GM11168 (cell line): ENCODE measurements around the gene LIF.

Source experiments
- in situ Hi-C: fragments of 300-500 bp; cut with MboI; formaldehyde crosslinking; loops from one replicate; pipeline ENCODE4 v1.12.0; 2022; ENCODE audit warnings: low sequenced_read_pairs; ENCODE audit not compliant: unreplicated experiment

The LIF gene

GRCh38 chr22:30285176-30285845 is 38.8 kb upstream of the LIF start:
- in situ Hi-C loops = loop anchor here (5.0 kb wide), 1 partner anchor 102 kb away; the partner anchor contains the start of gene RNF215

DNA sequence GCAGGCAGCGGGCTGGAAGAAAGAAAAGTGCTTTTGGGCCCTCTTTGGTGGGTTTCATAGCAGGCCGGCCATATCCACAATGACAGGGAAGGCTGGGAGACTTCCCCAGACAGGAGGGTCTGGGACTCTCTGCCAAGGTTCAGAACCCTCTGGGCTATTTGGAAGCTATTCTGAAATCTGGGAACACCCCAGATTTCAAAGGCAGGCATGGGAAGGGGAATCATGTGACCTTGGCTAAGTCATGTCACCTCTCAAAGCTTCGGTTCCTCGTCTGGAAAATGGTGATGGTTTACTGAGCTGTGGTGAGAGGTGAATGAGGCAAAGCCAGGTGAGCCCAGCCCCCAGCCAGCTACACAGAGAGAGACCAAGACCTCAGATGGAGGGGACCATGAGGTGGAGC is 38.1 kb upstream of the LIF start:
- in situ Hi-C loops = loop anchor here (5.0 kb wide), 1 partner anchor 103 kb away; the partner anchor contains the start of gene RNF215

- in situ Hi-C loops = no loop called here
These were observed 37.6 kb upstream of the LIF start for GRCh38 chr22:30284172-30284571.

GRCh38 chr22:30283342-30283741 is 36.8 kb upstream of the LIF start:
- in situ Hi-C loops = no loop called here

GRCh38 chr22:30282616-30283046 is 36.1 kb upstream of the LIF start:
- in situ Hi-C loops = no loop called here

DNA sequence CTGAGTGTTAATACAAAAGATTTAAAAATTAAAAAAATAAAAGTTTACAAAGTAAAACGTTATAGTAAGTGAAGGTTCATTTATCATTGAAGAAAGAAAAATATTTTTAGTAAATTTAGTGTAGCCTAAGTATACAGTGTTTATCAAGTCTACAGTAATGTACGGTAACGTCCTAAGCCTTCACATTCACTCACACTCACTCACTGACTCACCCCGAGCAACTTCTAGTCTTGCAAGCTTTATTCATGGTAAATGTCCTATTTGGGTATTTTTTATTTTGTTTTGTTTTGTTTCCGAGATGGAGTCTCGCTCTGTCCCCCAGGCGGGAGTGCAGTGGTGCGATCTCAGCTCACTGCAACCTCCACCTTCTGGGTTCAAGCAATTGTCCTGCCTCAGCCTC is 33.9 kb upstream of the LIF start:
- in situ Hi-C loops = no loop called here

GRCh38 chr22:30279932-30280331 is 33.4 kb upstream of the LIF start:
- in situ Hi-C loops = no loop called here

DNA sequence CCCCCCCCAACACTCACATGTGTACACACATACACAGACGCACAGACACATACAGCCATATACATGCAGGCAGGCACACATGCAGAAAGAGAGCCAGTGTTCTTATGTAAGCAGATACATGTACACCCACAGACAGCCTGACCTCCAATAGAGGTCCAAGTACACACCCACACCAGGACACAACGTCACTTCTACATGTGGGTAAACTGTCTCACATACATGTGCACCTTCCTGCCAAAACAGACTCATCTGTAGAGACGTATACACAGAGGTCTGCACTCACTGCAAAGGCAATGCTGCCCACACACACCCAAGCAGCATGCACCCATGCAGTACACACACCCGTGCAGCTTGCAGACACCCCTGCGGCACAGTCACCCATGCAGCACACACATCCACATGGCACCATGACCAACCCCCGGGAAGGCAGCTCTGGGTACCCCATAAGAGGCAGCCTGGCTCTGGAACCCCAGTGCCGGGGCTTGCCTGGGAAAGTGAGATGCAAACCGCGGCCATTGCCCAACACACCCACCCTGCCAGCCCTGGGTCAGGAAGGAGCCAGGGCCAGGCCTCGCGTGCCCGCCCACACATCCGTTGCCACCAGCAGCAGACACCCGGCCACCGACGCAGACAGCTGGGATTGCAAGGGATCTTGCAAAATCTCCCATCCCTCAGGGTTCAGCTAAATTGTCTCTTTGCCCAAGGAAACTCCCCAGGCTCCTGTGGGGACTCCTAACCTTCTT is 32.7 kb upstream of the LIF start:
- in situ Hi-C loops = no loop called here

DNA sequence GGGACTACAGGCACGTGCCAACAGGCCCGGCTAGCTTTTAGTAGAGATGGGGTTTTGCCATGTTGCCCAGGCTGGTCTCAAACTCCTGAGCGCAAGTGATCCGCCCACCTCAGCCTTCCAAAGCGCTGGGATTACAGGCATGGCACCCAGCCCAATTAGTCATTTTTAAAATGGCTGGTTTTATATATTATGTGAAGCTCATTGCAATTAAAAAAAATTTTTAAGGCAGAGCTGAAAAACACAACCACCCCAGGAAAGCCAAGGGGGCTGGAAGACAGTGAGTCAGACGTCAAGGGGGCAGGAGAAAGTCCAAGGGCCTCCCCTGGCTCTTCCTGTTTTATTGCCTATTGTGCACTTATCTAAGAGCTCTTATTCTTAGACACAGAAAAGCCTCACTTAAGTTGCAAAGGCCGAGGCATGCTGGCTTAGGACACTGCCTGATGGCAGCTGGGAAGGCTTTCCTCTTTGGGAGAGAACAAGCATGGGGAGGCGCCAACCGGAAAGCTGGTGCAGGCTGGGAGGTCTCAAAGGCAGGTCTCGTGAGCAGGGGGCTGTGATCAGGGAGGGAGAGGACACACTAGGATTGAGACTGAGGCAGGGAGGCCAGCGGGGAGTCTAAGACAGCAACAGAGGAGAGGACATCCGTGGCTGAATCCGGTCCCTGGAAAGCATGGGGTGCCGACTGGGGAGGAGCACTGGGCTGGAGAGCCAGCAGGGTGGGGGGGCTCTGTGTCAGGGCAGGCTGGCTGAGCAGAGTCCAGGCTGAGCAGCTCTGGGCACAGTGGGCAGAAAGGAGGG is 31.2 kb upstream of the LIF start:
- in situ Hi-C loops = no loop called here

DNA sequence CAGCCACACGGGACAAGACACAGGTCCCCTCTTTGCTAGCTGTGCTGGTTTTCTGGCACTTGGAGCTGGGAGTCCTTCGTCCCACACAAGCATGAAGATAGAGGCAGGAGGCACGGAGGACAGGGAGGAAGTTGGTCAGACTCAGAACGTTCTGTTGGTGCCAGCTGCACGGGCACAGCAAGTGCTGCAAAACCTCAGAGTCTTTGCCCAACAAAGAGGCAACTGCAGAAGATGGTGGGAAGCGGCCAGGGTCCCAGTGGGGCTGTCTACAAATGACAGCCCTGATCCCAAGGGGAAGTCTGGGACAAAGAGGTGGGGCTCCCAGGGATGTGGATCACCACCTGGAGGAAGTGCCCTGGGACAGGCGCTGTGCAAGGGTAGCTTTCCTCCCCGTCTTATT is 29.5 kb upstream of the LIF start:
- in situ Hi-C loops = no loop called here

- in situ Hi-C loops = no loop called here
These were observed 29.1 kb upstream of the LIF start for GRCh38 chr22:30275625-30276024.

DNA sequence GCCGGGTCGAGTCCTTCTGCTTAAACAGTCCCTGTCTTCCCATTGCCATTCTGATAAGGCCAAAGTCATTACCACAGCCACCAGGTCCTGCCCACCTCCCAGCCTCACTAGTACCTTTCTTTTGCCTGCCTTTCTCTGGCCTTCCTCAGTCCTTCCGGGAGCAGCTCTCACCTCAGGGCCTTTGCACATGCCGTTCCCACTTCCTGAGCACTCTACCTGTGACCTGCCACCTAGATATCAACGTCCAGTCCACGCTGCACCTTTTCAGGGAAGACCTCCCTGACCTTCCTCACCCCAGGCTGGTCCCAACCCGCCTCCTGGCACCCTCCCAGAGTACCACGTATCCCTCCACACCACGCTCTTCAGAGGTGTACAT is 27.9 kb upstream of the LIF start:
- in situ Hi-C loops = no loop called here

DNA sequence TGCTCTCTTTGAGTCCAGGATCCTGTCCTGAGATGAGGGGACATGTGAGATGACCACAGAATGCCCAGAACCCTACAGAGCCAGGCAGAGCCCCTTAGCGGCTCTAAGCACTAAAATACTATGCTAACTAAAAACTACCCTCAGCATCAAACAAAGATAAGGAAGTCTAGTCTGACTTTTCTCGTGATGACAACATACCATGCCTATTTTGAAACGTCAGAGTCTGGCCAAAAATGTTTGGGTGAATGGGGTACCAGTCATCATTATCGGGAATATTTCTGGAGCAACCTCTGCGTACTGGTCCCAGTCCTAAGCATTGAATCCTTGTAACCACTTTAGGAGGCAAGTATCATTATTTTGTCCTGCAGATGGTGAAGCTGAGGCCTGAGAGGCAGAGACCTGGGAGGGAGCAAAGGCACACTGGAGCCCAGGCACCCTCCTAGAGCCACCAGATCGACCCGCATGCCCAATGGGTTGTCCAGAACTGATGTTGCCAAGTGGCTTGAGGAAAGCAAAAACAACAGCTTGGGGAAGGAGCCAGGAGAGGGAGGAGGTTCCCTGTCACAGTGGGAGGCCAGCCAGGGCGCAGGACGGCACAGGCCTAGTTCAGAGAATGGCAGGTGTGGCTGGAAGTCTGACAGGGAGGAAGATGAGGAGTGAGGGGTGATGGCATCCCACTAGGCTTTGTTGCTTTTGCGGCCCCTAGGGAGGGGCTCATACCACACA is 27.3 kb upstream of the LIF start:
- in situ Hi-C loops = no loop called here

GRCh38 chr22:30272781-30273601 is 26.4 kb upstream of the LIF start:
- in situ Hi-C loops = no loop called here

- in situ Hi-C loops = no loop called here
These were observed 24.3 kb upstream of the LIF start for GRCh38 chr22:30270832-30271231.

DNA sequence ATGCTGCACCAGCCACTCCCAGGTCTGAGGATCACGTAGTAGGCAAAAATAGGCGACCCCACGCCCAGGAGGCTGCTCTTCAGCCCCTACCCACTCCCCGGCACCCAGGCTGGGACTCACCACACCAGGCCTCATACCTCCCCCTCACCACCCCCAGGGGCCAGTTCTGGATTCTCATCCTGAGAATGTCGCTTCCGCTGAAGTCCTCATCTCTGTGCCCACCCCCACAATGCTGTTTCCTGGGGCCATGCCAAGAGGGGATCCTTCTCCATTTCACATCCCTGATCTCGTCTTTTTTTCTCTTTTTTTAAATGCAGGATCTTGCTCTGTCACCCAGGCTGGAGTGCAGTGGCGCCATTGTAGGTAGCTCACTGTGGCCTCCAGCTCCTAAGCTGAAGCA is 21.8 kb upstream of the LIF start:
- in situ Hi-C loops = loop anchor here (10.0 kb wide), 1 partner anchor 164 kb away; no protein-coding TSS in a partner anchor

DNA sequence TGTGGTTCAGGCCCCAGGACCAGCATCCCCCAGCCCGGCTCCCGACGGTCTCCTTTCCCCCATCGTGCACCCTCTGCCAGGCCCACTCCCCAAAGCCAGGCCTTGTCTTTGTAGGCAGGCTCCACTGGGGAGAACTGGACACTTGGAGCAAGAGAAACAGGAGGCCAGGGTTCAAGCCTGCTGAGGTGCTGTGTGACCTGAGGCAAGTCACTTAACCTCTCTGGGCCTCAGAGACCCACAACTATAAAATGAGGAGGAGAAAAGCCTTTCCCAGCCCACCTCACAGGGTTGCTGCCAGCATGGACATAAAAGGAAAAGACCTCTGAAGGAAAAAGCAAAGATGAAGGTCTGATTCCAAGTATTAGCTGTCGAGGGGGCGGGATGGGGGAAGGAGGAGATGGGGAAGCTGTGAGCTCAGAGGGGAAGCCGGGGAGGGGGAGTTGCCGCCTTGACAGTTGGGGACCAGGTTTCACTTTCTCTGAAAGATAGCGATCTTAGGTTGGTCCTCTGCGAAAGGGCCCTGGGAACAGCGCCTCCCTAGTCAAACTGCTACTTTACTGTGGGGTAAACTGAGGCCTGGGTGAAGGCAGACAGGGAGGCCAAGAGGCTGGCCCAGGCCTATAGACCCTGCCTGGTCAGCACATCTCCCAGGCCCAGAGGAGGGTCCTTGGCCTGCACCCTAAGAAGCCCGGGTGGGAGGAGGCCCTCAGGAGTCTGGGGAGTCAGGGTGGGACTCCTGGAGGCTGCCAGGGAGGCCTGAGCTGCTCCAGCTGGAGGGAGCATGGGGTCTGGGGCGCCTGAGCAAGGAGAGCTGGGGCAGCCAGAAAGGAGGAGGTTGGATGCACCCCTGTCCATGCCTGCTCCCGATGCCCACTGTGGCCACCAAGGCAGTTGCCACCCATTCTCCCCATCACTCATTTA is 21.1 kb upstream of the LIF start:
- in situ Hi-C loops = loop anchor here (10.0 kb wide), 1 partner anchor 163 kb away; no protein-coding TSS in a partner anchor
